Gastroesophageal sphincter (tissue), 4 donors: ENCODE data around the gene IL1RL1. TPM values are rescaled to one million over a fixed set of nuclear protein-coding genes. Genes with fewer than 3 reads are reported as not detected.

ENCODE experiments used
- ATAC-seq: fragments of 150-250 bp; one replicate; pipeline ENCODE4 v1.9.1; 2016; ENCODE audit warnings: mild to moderate bottlenecking, moderate library complexity
- H3K27ac ChIP-seq, 4 donors: fragments of 200-600 bp; sonication (generic) in 3 of 4; 1 replicate in 3 of 4; 2 replicates in 1 of 4; pipeline ENCODE4 v1.5.1; 2016 to 2019
- H3K27me3 ChIP-seq: fragments of 200-600 bp; sonication (generic); one replicate; pipeline ENCODE4 v1.5.1; 2019
- H3K36me3 ChIP-seq, 2 donors: fragments of 200-600 bp; sonication (generic); one replicate each; pipeline ENCODE4 v1.5.1; 2019; ENCODE audit warnings: control low read depth in 1 of 2
- H3K4me1 ChIP-seq, 3 donors: fragments of 200-600 bp; sonication (generic); 1 replicate in 2 of 3; 2 replicates in 1 of 3; pipeline ENCODE4 v1.5.1; 2016 to 2019; ENCODE audit warnings: control low read depth in 2 of 3
- H3K4me3 ChIP-seq, 2 donors: fragments of 200-600 bp; sonication (generic); one replicate each; pipeline ENCODE4 v1.5.1; 2019; ENCODE audit warnings: mild to moderate bottlenecking in 1 of 2, moderate library complexity in 1 of 2
- H3K9me3 ChIP-seq, 3 donors: fragments of 200-600 bp; sonication (generic); one replicate each; pipeline ENCODE4 v1.5.1; 2017 to 2019; ENCODE audit warnings: control low read depth in 2 of 3
- CTCF ChIP-seq, 4 experiments: fragments of 200-600 bp in 2 of 4; fragments of 450-650 bp in 2 of 4; sonication (generic) in 1 of 4; IDR thresholded peaks; one replicate each; pipeline ENCODE4 v1.5.1; 2017 to 2019; ENCODE audit warnings: antibody characterized with exemption in 4 of 4, mild to moderate bottlenecking in 2 of 4, moderate library complexity in 2 of 4
- EP300 ChIP-seq: sonication (generic); formaldehyde crosslinking; IDR thresholded peaks from one replicate; pipeline ENCODE4 v1.6.1; 2017; ENCODE audit warnings: antibody characterized with exemption, mild to moderate bottlenecking
- POLR2A ChIP-seq, 2 donors: fragments of 450-650 bp; IDR thresholded peaks; one replicate each; pipeline ENCODE4 v1.6.1; 2017; ENCODE audit warnings: antibody characterized with exemption in 2 of 2, mild to moderate bottlenecking in 2 of 2, moderate library complexity in 1 of 2
- POLR2AphosphoS5 ChIP-seq: sonication (generic); formaldehyde crosslinking; IDR thresholded peaks from one replicate; pipeline ENCODE4 v1.6.1; 2017; ENCODE audit warnings: antibody characterized with exemption
- WGBS, 2 donors: methylation state at CpG; one replicate each; pipeline ENCODE4 v1.1.5; 2018; ENCODE audit warnings: low coverage in 1 of 2; 5-methylcytosine and 5-hydroxymethylcytosine counted together
- total RNA-seq, 4 donors: library from RNA; depleted of rRNA; stranded (reverse); fragments of >200 nt; gene quantifications; one replicate each; pipeline ENCODE4 v1.1.0, GENCODE V29; 2016

The IL1RL1 gene
- total RNA-seq, 4 donors from 2014 or later: 7.1 to 22.6 (median 8.1) TPM

- peaks cover 0 to 3% (median 0%) of the 10 kb centered on the region in 3 donors for H3K9me3 ChIP-seq
- no peak for TF ChIP-seq POLR2AphosphoS5
- WGBS, 2 donors: 33 to 56% methylated on average over 1 of the region's 1 CpG
- no peak for ATAC-seq
- H3K27me3 ChIP-seq: no peaks in the 10 kb centered on the region
- H3K4me1 ChIP-seq: peaks cover 0 to 6% (median 0%) of the 10 kb centered on the region in 3 donors
- no peaks in the 10 kb centered on the region for H3K36me3 ChIP-seq
- H3K4me3 ChIP-seq: no peak overlapping the region
- no peak overlapping the region for H3K27ac ChIP-seq
Measured at GRCh38 chr2:102334486-102334885, 23.1 kb downstream of the IL1RL1 start.

DNA sequence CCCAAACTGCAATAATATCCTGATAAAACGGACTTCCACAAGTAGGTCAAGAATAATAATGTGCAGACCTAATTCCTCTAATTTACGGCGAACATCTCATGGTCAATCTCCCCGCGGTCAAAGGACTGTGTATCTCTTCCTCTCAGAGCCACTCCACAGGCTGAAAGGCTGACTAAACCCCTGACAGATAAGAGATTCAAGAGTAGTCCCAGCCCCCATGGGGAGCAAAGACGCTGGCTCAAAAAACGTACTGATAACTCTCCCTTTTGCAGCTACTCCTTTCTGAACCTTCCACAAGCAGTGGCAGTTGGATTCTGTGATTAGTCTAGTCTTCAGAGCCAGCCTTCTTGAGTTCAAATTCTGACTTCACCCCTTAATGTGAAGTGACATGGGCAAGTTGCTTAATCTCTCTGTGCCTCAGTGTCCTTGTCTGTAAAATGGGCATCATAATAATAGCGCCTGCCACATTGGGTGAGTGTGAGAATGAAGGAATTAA is 24.6 kb downstream of the IL1RL1 start:
- Histone ChIP-seq H3K9me3 (peaks cover 0 to 3% (median 0%) of the 10 kb centered on the region in 3 donors), H3K36me3 (no peaks in the 10 kb centered on the region), H3K27ac (no peak overlapping the region), H3K4me3 (no peak overlapping the region), H3K27me3 (no peaks in the 10 kb centered on the region), H3K4me1 (peaks cover 0 to 6% (median 0%) of the 10 kb centered on the region in 3 donors)
- ATAC-seq: no peak
- TF ChIP-seq POLR2A (IDR thresholded peaks at IDR 0.05) (no peak), POLR2AphosphoS5 (no peak), CTCF (IDR thresholded peaks at IDR 0.05) (no peak), EP300 (no peak)
- 42 to 64% methylated on average over 6 to 8 of the region's 8 CpGs for WGBS, 2 donors

DNA sequence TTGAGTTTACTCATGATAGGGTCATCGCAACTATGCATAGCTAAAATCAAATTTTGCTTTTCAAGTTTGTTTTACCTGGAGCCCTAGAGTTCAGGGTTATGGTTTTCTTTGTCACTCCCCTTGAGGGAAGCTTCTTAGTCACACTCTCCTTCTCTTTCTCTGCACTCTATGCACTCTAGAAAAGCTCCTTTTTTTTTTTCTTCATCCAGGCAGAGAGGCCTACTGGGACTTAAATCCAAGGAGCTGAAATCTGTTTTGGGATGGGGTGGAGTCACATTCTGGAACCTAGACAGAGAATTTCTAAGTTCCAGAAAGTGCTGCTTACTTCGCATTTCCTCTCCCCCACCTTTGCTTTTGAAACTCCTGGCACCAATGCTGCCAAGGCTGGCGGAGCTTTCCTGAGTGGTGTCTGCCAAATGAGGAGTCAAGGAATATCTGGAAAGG is 25.2 kb downstream of the IL1RL1 start:
- 71 to 81% methylated on average over 3 of the region's 3 CpGs for WGBS, 2 donors
- Histone ChIP-seq H3K36me3 (no peaks in the 10 kb centered on the region), H3K27me3 (no peaks in the 10 kb centered on the region), H3K27ac (peak overlapping the region in 1 of 4 donors; percentile 25), H3K4me1 (peaks cover 0 to 6% (median 0%) of the 10 kb centered on the region in 3 donors), H3K4me3 (no peak overlapping the region), H3K9me3 (no peaks in the 10 kb centered on the region)
- ATAC-seq: peak; percentile 43
- TF ChIP-seq EP300: no peak
- TF ChIP-seq POLR2A (IDR thresholded peaks at IDR 0.05): no peak
- no peak for TF ChIP-seq CTCF (IDR thresholded peaks at IDR 0.05)
- TF ChIP-seq POLR2AphosphoS5: no peak

GRCh38 chr2:102337012-102337411 is 25.6 kb downstream of the IL1RL1 start:
- WGBS, 2 donors: 55 to 58% methylated on average over 1 of the region's 1 CpG
- Histone ChIP-seq H3K9me3 (no peaks in the 10 kb centered on the region), H3K27me3 (no peaks in the 10 kb centered on the region), H3K4me1 (peaks cover 0 to 6% (median 0%) of the 10 kb centered on the region in 3 donors), H3K36me3 (no peaks in the 10 kb centered on the region), H3K4me3 (no peak overlapping the region), H3K27ac (peak overlapping the region in 1 of 4 donors; percentile 25)
- no peak for TF ChIP-seq CTCF (IDR thresholded peaks at IDR 0.05)
- no peak for ATAC-seq

DNA sequence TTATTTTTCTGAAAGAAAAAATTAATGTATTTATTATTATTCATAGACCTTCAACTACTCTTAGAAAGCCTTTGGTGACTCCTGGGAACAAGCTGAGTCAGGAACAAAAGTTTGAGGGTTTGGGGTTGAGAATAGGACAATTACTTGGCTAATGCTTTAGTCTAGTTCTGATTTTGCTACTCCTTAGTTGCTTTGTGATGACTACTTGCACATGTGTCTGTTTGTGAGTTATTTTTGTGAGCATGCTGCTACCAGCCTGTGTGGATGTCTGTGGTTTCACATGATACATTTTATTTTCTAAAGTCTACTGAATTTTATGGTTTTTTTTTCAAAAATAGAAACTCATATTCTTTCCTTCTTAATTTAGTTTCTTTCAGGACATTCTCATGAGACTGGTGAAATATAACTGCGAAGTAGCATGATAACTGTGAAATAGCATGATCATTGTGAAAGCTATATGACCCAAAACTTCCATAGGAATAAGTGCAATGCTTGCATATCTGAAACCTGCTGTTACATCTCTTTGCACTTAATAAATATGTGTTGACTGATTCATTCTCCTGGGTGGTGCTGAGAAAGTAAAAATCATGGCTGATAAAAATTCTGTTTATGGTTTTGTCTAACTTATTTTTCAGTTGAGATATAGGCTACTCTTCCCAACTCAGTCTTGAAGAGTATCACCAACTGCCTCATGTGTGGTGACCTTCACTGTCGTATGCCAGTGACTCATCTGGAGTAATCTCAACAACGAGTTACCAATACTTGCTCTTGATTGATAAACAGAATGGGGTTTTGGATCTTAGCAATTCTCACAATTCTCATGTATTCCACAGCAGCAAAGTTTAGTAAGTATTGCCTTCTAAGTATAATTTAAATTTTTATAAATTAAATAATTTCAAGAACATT is 26.4 kb downstream of the IL1RL1 start:
- Histone ChIP-seq H3K27ac (no peak overlapping the region), H3K9me3 (no peaks in the 10 kb centered on the region), H3K27me3 (no peaks in the 10 kb centered on the region), H3K4me1 (peaks cover 0 to 6% (median 0%) of the 10 kb centered on the region in 3 donors), H3K36me3 (no peaks in the 10 kb centered on the region), H3K4me3 (no peak overlapping the region)
- no peak for ATAC-seq
- TF ChIP-seq POLR2AphosphoS5 (no peak), CTCF (IDR thresholded peaks at IDR 0.05) (no peak), POLR2A (IDR thresholded peaks at IDR 0.05) (no peak), EP300 (no peak)
- WGBS, 2 donors: 60 to 80% methylated on average over 2 to 3 of the region's 3 CpGs
